Measurements from ENCODE around the gene SHISA5. TPM values are rescaled to one million over a fixed set of nuclear protein-coding genes. Genes with fewer than 3 reads are reported as not detected.

SHISA5 gene
- total and polyA plus RNA-seq, 2 of the 4 experiments (the other 2 are of a cell fraction), result 82.3 to 162 TPM

GRCh38 chr3:48460517-48460902 lies 43.5 kb downstream of the SHISA5 start:
- Histone ChIP-seq H3K14ac (replicated peaks; ENCODE audit: low read depth, low read length) (no peak overlapping the region), H3K9ac (ENCODE audit: low read depth, low read length) (no peak overlapping the region), H4K8ac (ENCODE audit: low read depth in 2 of 2, low read length in 2 of 2) (no peak overlapping the region), H3K4me3 (ENCODE audit: insufficient read depth, low read depth, low read length) (no peak overlapping the region), H3K4me1 (ENCODE audit: control insufficient read depth, insufficient read depth, low read length) (peaks cover 4% of the 10 kb centered on the region), H4K20me1 (ENCODE audit: insufficient read depth, low read length) (no peaks in the 10 kb centered on the region; the same call in 1 of the 2 replicates), H3K27ac (ENCODE audit: insufficient read depth, low read length) (no peak overlapping the region), H3K56ac (ENCODE audit: extremely low read depth, insufficient read depth, low read length) (no peak overlapping the region), H3K79me1 (ENCODE audit: low read depth in 1 of 2, low read length in 2 of 2) (no peaks in the 10 kb centered on the region; a peak in 1 of 4 replicates), H2BK20ac (ENCODE audit: low read depth, low read length) (no peak overlapping the region), H2BK5ac (ENCODE audit: low read depth, low read length, poor library complexity, severe bottlenecking) (no peak overlapping the region), H3K18ac (ENCODE audit: low read depth, low read length) (no peak overlapping the region), H2AK9ac (replicated peaks; ENCODE audit: low read depth, low read length, poor library complexity) (no peak overlapping the region), H4K5ac (ENCODE audit: low read depth, low read length) (no peak overlapping the region), H2BK120ac (ENCODE audit: low read depth, low read length) (no peak overlapping the region), H2BK15ac (ENCODE audit: low read depth, low read length) (no peak overlapping the region), H3K36me3 (ENCODE audit: control insufficient read depth, insufficient read depth, low read length) (peaks cover 28% of the 10 kb centered on the region), H3K9me1 (ENCODE audit: insufficient read depth, low read length) (no peaks in the 10 kb centered on the region), H3K23ac (ENCODE audit: low read depth, low read length) (no peak overlapping the region), H4K91ac (ENCODE audit: insufficient read depth, low read depth, low read length) (no peak overlapping the region), H2AFZ (replicated peaks; ENCODE audit: low read length, poor library complexity) (no peak overlapping the region), H3K9me3 (ENCODE audit: control insufficient read depth, insufficient read depth, low read length) (no peaks in the 10 kb centered on the region), H2AK5ac (ENCODE audit: low read depth, low read length) (no peak overlapping the region), H3K4ac (ENCODE audit: low read depth, low read length) (no peak overlapping the region), H3K4me2 (ENCODE audit: low read depth, low read length) (no peak overlapping the region), H3K27me3 (ENCODE audit: control insufficient read depth, insufficient read depth, low read length) (no peaks in the 10 kb centered on the region)
- BruUV-seq (replicated peaks), result no TSS peak
- no peak for TF ChIP-seq BHLHE40 (IDR thresholded peaks at IDR 0.05; ENCODE audit: low read depth, low read length)
- TF ChIP-seq SMC3 (IDR thresholded peaks at IDR 0.05; ENCODE audit: low read depth, low read length), result no peak
- no peak for TF ChIP-seq RCOR1 (IDR thresholded peaks at IDR 0.05; ENCODE audit: insufficient replicate concordance, low read length)
- TF ChIP-seq NFE2L2 (IDR thresholded peaks at IDR 0.05; ENCODE audit: low read depth, low read length), result no peak
- TF ChIP-seq ELK1 (IDR thresholded peaks at IDR 0.05; ENCODE audit: borderline replicate concordance, low read depth, low read length), result no peak
- CTCF ChIA-PET, result no interaction called here
- intact Hi-C loops (cut with micrococcal nuclease) (no loop called here), dilution Hi-C loops (cut with HindIII; ENCODE audit: low sequenced_read_pairs, unreplicated experiment) (no loop called here), in situ Hi-C loops (cut with MboI; ENCODE audit: low sequenced_read_pairs) (loop anchor here (10.0 kb wide), 1 partner anchor 204 kb away; the partner anchor contains the start of gene CELSR3)
- no CpG with 5 or more reads among the region's 3 CpGs for WGBS, 2 experiments (ENCODE audit: extremely low coverage in 2 of 2, insufficient read length in 1 of 2)
- ATAC-seq (ENCODE audit: low read depth), result no peak
- DNase-seq, result no peak
- POLR2A ChIA-PET (ENCODE audit: unreplicated experiment), result no interaction called here
